Sigmoid colon (tissue), 7 donors: ENCODE results near the gene FANCE. TPM values are rescaled to one million over a fixed set of nuclear protein-coding genes. Genes with fewer than 3 reads are reported as not detected.
"Not testable (repeated sequence)": the region's sequence is repeated elsewhere in the genome, so short reads cannot be mapped to it uniquely, and the experiment has no call there.

Source experiments
- DNase-seq: peaks from one replicate; pipeline ENCODE4 v3.0.0-alpha.2; 2019
- H3K27ac ChIP-seq, 4 donors: fragments of 200-600 bp; sonication (generic); one replicate each; pipeline ENCODE4 v1.5.1; 2016 to 2019; ENCODE audit warnings: mild to moderate bottlenecking in 1 of 4
- H3K27me3 ChIP-seq, 3 donors: fragments of 200-600 bp; sonication (generic); one replicate each; pipeline ENCODE4 v1.5.1; 2019; ENCODE audit warnings: mild to moderate bottlenecking in 1 of 3
- H3K36me3 ChIP-seq, 4 donors: fragments of 200-600 bp; sonication (generic); one replicate each; pipeline ENCODE4 v1.5.1; 2016 to 2019
- H3K4me1 ChIP-seq, 4 donors: fragments of 200-600 bp; sonication (generic); one replicate each; pipeline ENCODE4 v1.5.1; 2017 to 2019
- H3K4me3 ChIP-seq, 4 donors: fragments of 200-600 bp; sonication (generic); one replicate each; pipeline ENCODE4 v1.5.1; 2017 to 2019; ENCODE audit warnings: mild to moderate bottlenecking in 2 of 4, moderate library complexity in 1 of 4
- H3K9me3 ChIP-seq, 4 donors: fragments of 200-600 bp in 3 of 4; sonication (generic) in 3 of 4; one replicate each; pipeline versions ENCODE4 v1.5.1 to v1.6.1; 2013 to 2019
- CTCF ChIP-seq, 4 experiments: fragments of 450-650 bp in 3 of 4; fragments of 200-600 bp in 1 of 4; IDR thresholded peaks; one replicate each; pipeline ENCODE4 v1.5.1; 2016 to 2019; ENCODE audit warnings: antibody characterized with exemption in 4 of 4, mild to moderate bottlenecking in 3 of 4, moderate library complexity in 2 of 4
- EP300 ChIP-seq, 4 donors: sonication (generic); formaldehyde crosslinking; IDR thresholded peaks; one replicate each; pipeline ENCODE4 v1.6.1; 2017; ENCODE audit warnings: antibody characterized with exemption in 4 of 4
- POLR2A ChIP-seq, 2 donors: fragments of 450-650 bp; IDR thresholded peaks; one replicate each; pipeline ENCODE4 v1.6.1; 2016; ENCODE audit warnings: antibody characterized with exemption in 2 of 2, mild to moderate bottlenecking in 2 of 2, moderate library complexity in 2 of 2
- POLR2AphosphoS5 ChIP-seq, 4 donors: sonication (generic); formaldehyde crosslinking; IDR thresholded peaks; one replicate each; pipeline ENCODE4 v1.6.1; 2017; ENCODE audit warnings: antibody characterized with exemption in 4 of 4
- WGBS, 2 donors: extraction: QIAGEN DNeasy Blood & Tissue Kit; methylation state at CpG; one replicate each; pipeline ENCODE4 v1.1.7; 2013; 5-methylcytosine and 5-hydroxymethylcytosine counted together
- intact Hi-C: fragments of 100-400 bp; cut with DNase I; formaldehyde crosslinking; loops from one replicate; pipeline ENCODE4 v1.15.1; 2023
- polyA plus RNA-seq, 3 donors: library from polyadenylated mRNA; stranded (reverse); fragments of 200-250 nt; gene quantifications; one replicate each; pipeline ENCODE4 v1.2.3, GENCODE V29; 2013
- total RNA-seq, 4 donors: library from RNA; depleted of rRNA; stranded (reverse); fragments of >200 nt; gene quantifications; one replicate each; pipeline ENCODE4 v1.1.0, GENCODE V29; 2016
- donor health status: healthy with polysubstance abuse.
- donor health status: Bipolar disorder and iron deficiency.
- donor health status: healthy.

FANCE gene
- total and polyA plus RNA-seq, 7 donors, result 2.4 to 5.2 (median 3.6) TPM

GRCh38 chr6:35436071-35436857 is 15.9 kb upstream of the FANCE start:
- no peaks in the 10 kb centered on the region for H3K27me3 ChIP-seq
- H3K4me1 ChIP-seq, result peaks cover 0 to 10% (median 8%) of the 10 kb centered on the region in 4 donors
- no peak overlapping the region for H3K4me3 ChIP-seq
- no peaks in the 10 kb centered on the region for H3K36me3 ChIP-seq
- H3K27ac ChIP-seq, result no peak overlapping the region
- H3K9me3 ChIP-seq, result no peaks in the 10 kb centered on the region
- DNase-seq, result no peak
- TF ChIP-seq CTCF (IDR thresholded peaks at IDR 0.05) (no peak), POLR2AphosphoS5 (IDR thresholded peaks at IDR 0.05) (no peak), EP300 (IDR thresholded peaks at IDR 0.05) (no peak), POLR2A (IDR thresholded peaks at IDR 0.05) (no peak)
- intact Hi-C loops, result no loop called here
- 61 to 77% methylated on average over 8 of the region's 8 CpGs for WGBS, 2 donors

- intact Hi-C loops, result not testable (repeated sequence)
Observed at GRCh38 chr6:35438378-35439065, 13.6 kb upstream of the FANCE start.

GRCh38 chr6:35439308-35439707 is 12.8 kb upstream of the FANCE start:
- WGBS, 2 donors, result 44 to 56% methylated on average over 3 of the region's 3 CpGs
- H3K36me3 ChIP-seq, result no peaks in the 10 kb centered on the region
- H3K4me1 ChIP-seq, result peaks cover 0 to 10% (median 8%) of the 10 kb centered on the region in 4 donors
- intact Hi-C loops, result no loop called here
- TF ChIP-seq POLR2A (IDR thresholded peaks at IDR 0.05), result no peak
- TF ChIP-seq EP300 (IDR thresholded peaks at IDR 0.05), result no peak
- no peak for TF ChIP-seq POLR2AphosphoS5 (IDR thresholded peaks at IDR 0.05)
- TF ChIP-seq CTCF (IDR thresholded peaks at IDR 0.05), result no peak
- H3K27me3 ChIP-seq, result no peaks in the 10 kb centered on the region
- H3K27ac ChIP-seq, result no peak overlapping the region
- H3K4me3 ChIP-seq, result no peak overlapping the region
- DNase-seq, result no peak
- H3K9me3 ChIP-seq, result no peaks in the 10 kb centered on the region

More at GRCh38 chr6:35438378-35439065, 13.6 kb upstream of the FANCE start:
- DNase-seq, H3K36me3 ChIP-seq, H3K9me3 ChIP-seq, H3K27ac ChIP-seq, H3K4me3 ChIP-seq, H3K27me3 ChIP-seq, H3K4me1 ChIP-seq: not testable (repeated sequence)
- 33 to 56% methylated on average over 7 of the region's 7 CpGs for WGBS, 2 donors

GRCh38 chr6:35441205-35441604 is 10.9 kb upstream of the FANCE start:
- TF ChIP-seq POLR2A (IDR thresholded peaks at IDR 0.05), result no peak
- TF ChIP-seq POLR2AphosphoS5 (IDR thresholded peaks at IDR 0.05), result no peak
- TF ChIP-seq EP300 (IDR thresholded peaks at IDR 0.05), result no peak
- TF ChIP-seq CTCF (IDR thresholded peaks at IDR 0.05), result no peak
- Histone ChIP-seq H3K27me3 (no peaks in the 10 kb centered on the region), H3K4me3 (no peak overlapping the region), H3K4me1 (no peaks in the 10 kb centered on the region), H3K9me3 (no peaks in the 10 kb centered on the region), H3K36me3 (no peaks in the 10 kb centered on the region), H3K27ac (no peak overlapping the region)
- intact Hi-C loops, result no loop called here
- DNase-seq, result no peak
- 78 to 89% methylated on average over 3 of the region's 3 CpGs for WGBS, 2 donors

- TF ChIP-seq EP300 (IDR thresholded peaks at IDR 0.05) (no peak), CTCF (IDR thresholded peaks at IDR 0.05) (no peak), POLR2AphosphoS5 (IDR thresholded peaks at IDR 0.05) (no peak), POLR2A (IDR thresholded peaks at IDR 0.05) (no peak)
- intact Hi-C loops, result no loop called here
Observed at GRCh38 chr6:35441642-35442041, 10.5 kb upstream of the FANCE start.

More at GRCh38 chr6:35441642-35442041, 10.5 kb upstream of the FANCE start:
- Histone ChIP-seq H3K36me3 (no peaks in the 10 kb centered on the region), H3K4me1 (no peaks in the 10 kb centered on the region), H3K4me3 (no peak overlapping the region), H3K27ac (no peak overlapping the region), H3K9me3 (no peaks in the 10 kb centered on the region), H3K27me3 (no peaks in the 10 kb centered on the region)
- DNase-seq, result no peak
- WGBS, 2 donors, result 92 to 97% methylated on average over 4 of the region's 4 CpGs
